HG02642 (cell line): Measurements from ENCODE around the gene VSIG10.
"Not testable (repeated sequence)": the region's sequence is repeated elsewhere in the genome, so short reads cannot be mapped to it uniquely, and the experiment has no call there.

Experiments used
- ATAC-seq: cut with Tn5 transposase; IDR thresholded peaks from one replicate; pipeline ENCODE4 v1.9.1; 2021; ENCODE audit warnings: mild to moderate bottlenecking; ENCODE audit not compliant: unreplicated experiment, poor library complexity

The VSIG10 gene

DNA sequence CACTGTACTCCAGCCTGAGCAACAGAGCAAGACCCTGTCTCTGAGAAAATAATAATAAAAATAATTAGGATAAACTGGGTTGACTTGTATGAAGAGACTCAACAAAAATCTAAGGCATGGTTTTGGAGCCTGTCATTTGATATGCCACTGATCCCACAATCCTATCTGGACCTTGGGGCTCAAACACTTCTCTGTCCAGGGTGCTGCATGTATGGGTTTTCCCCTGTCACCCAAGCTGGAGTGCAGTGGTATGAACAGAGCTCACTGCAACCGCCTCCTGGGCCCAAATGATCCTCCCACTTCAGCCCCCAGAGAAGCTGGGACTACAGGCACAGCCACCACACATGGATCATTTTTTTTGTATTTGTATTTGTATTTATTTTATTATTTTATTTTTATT, 5.3 kb upstream of the VSIG10 start:
- no peak for ATAC-seq

DNA sequence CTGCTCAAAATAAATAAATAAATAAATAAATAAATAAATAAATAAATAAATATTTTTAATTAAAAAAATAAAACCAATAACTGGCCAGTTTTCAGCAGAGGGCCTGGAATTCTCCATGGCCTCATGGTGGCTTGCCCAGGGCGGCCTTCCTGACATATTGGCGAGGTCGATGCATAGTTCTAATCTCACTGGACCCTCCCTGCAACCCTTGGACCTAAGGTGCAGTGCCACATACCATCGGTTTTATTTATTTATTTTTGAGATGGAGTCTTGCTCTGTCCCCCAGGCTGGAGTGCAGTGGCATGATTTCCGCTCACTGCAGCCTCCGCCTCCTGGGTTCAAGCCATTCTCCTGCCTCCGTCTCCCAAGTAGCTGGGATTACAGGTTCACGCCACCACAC, 3.9 kb upstream of the VSIG10 start:
- ATAC-seq, result no peak

DNA sequence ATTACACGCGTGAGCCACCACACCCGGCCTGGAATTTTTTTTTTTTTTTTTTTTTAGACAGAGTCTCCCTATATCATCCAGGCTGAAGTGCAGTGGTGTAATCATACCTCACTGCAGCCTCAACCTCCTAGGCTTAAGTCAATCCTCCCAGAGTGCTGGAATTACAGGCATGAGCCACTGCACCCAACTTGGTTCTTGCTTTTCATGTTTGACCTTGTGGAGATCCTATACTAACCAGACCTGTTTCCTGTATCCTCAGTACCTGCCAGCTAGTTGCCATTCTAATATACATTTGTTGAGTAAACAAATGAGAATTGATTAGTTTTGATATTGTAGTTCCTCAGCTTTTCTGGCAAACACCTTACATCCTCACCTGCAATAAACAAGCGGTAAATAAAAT, 3.2 kb upstream of the VSIG10 start:
- no peak for ATAC-seq

DNA sequence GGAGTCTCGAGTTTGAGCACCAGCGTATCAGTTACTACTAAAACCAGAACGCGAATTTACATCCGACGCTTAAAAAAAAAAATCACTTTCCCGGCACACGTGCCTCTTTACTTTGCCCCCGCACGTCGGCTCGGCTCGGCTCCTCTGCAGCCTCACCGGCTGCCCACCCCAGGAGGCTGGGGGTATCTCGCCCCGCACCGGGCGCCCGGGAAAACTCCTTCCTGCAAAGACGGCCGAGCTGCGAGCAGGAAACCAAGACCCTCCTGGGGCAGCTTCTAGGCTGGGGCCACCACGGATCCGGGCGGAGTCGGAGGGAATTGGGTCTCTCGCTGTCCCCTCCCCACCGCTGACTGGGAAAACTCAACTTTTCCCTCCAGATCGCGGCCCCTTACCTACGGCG, 610 bp downstream of the VSIG10 start:
- no peak for ATAC-seq

DNA sequence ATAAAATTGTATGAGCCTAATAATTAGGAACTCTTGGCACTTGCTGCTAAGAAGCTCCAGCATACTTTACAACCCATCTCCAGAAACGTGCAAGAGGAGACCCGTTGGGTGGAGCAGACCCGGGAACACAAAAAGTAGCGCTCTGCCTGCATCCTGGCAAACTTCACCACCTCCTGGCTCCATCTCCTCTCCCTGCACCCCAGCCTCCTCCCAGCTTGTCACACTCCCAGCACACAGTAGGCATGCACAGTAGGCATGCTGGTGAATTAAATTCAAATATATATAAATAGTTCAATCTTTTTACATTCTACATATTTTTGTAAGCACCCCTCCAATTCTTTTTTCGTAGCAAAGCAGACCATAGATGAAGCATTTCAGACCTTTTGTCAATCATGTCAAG, 1.2 kb downstream of the VSIG10 start:
- ATAC-seq, result no peak

DNA sequence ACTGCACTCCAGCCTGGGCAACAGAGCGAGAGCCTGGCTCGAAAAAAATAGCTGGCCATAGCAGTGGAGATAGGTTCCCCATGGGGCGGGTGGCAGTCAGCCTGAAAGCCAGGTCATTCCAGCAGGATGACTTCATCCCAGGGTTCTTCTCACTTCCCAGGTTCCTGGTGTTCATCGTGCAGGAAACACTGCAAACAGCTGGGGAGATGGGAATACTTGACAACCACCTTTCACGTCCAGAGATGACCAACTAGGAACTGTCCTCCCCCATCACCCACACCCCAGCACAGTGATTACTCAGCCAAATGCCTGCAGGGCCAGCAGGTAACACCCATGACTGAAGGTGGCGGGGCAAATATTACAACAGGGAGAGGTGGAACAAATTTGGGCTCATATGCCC, 1.7 kb downstream of the VSIG10 start:
- no peak for ATAC-seq

DNA sequence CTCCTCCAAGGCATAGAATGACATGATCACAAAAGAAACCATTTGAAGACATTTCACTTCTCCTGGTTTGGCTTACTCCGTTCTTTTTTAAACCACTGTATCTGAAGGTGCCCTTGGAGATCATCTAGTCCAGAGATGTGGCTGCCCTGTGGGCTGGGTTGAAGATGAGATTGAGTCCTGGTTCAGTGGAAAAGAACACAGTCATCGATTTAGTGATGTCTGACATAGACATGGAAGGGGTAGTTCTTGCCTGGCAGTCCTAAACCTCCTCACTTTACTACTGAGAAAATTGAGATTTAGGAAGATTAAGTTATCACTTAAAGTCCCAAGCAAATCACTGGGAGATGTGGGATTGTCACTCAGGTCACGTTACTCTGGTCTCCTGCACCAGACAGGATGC, 2.8 kb downstream of the VSIG10 start:
- ATAC-seq, result no peak

DNA sequence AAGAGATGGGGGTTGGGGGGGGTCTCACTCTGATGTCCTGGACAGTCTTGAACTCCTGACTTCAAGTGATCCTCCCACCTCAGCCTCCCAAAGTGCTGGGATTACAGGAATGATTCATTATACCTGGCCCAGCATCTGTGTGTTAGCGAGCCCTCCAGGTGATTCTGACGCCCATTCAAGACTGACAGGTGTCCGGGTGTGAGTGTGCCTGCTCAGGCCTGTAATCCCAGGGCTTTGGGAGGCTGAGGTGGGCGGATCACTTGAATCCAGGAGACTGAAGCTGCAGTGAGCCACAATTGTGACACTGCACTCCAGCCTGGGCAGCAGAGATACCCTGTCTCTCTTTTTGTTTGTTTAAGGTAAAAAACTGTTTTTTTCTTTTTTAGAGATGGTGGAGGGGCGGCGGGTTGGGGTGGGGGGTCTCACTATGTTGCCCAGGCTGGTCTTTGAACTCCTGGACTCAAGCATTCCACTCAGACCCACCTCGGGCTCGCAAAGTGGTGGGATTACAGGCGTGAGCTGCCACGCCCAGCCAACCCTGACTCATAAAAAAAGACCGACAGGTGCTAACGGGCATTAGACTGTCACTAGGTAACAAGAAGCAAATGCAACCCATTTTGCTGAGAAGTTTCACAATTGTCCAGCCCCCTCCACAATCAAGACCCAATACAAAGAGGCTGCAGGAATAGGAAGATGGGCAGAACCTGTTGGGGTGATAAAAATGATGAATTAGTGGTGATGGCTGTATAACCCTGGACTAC, 4.7 kb downstream of the VSIG10 start:
- ATAC-seq, result no peak

DNA sequence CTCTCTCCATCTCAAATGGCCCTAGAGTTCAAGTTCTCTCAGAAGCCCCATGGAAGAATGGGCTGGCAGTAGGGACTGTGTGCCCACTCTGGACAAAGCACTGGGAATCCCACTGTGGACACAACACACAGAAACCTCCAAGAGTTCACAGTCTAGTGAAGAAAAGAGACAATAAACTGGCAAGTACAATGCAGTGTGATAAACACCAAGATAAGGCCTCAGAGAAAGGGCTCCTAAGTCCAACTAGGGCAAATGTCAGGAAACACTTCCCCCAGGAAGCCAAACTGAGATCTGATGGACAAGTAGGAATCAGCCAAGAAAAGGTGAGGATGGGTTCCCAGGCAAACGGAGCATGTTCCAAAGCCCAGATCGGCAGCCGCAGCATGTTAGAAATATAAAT, 5.4 kb downstream of the VSIG10 start:
- ATAC-seq, result no peak

DNA sequence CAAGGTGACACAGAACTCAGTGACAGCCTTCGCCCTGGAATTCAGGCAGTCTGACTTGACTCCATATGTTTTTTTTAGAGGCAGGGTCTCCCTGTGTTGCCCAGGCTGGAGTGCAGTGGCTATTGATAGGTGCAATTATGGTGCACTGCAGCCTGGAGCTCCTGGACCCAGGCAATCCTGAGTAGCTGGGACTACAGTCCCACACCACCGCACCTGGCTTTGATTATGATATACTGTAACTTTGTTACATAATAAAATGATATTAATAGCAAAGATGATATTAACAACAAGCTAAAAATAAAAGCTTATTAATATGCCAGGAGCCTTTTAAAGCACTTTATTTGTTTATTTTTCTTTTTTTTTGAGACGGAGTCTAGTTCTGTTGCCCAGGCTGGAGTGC, 9.8 kb downstream of the VSIG10 start:
- ATAC-seq, result no peak

DNA sequence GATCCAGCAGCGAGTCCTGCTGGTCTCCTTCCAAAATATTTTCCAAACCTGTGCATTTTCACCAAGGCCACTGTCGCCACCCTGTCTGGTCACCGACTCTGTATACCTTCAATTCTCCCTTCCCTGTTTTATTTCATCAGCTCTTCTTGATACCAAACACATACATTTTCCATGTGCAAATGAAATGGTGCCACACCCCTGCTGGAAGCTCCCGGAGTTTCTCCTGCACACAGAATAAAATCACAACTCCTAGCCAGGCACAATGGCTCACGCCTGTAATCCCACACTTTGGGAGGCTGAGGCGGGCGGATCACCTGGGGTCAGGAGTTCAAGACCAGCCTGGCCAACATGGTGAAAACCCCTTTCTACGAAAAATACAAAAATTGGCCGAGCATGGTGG, 14.0 kb downstream of the VSIG10 start:
- ATAC-seq, result no peak

DNA sequence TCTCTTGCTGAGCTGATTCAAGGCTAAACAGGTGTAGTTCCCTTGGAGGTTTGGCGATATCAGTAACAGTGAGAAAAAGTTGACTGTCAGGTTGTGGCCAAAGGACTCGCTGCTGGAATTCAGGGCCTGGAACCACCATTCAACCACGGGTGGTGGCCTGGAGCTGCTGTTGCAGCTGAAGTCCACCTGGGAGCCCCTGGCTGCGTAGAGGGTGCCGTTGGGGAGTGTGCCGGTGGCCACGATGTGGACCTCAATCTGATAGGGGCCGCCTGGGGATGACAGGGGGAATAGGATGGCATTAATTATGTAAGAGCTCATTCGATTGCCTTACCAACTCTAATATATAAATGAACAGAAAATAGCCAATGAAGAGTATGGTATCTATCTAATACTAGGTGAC, 21.6 kb downstream of the VSIG10 start:
- no peak for ATAC-seq

DNA sequence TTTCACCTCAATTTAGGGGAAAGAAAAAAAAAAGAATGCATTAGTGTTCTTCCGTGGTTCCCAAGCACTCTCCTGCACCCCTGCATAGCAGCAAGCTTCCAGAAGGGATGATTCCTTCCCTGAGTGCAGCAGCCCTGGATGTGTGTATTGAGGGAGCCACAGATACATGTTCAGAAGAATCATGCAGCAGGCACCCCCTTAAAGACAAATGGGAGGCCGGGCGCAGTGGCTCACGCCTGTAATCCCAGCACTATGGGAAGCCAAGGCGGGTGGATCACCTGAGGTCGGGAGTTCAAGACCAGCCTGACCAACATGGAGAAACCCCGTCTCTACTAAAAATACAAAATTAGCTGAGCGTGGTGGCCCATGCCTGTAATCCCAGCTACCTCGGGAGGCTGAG, 22.3 kb downstream of the VSIG10 start:
- ATAC-seq, result not testable (repeated sequence)

DNA sequence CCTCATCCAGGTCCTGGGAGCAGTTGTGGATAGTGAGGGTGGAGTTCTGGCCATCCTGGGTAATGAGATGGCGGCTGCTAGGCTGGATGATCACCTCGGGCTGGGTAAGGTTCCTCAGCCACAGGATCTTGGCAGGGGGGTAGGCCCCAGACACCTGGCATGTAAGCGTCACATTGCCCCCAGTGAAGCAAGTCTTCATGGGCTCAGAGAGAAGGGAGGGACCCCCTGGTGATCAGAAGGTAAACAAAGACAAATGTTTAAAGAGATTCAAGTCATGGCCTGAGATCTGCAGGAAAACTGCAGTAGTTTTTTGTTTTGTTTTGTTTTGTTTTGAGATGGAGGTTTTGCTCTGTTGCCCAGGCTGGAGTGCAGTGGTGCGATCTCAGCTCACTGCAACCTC, 30.0 kb downstream of the VSIG10 start:
- ATAC-seq, result no peak

DNA sequence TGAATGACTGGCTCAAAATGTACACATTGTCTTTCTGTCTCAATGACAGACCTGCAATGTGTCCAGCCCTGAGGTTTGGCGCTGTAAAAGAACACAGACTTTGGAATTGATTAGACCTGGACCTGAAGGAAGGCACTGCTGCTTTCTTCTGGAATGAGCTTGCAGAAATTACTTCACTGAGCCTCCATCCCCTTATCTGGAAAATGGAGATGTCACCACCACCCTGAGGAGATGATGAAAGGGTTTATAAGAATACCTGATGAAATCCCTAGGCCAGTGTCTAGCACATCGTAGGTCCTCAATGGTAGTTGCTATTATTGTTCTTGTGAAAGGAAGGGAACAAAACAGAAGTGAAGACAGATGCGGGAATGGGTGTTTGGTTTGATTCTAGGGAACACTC, 33.2 kb downstream of the VSIG10 start:
- no peak for ATAC-seq

DNA sequence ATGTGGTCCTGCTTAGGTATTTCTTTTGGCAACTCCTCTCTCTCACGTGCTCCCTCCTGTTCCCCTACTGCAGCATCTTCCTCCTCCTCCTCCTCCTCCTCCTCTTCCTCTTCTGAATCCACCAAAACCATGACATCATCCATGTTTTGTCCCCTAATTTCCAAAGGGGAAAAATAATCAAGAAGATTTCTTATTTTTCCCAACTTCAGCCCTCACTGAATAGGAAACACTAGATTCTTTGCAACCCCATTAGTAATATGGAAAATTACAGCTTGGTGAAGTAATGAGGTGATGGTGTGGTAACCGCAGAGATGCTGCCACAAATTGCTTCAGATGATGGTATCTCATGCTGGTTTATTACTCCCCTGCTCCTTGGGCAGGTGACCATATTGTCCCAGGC, 35.4 kb downstream of the VSIG10 start:
- no peak for ATAC-seq

DNA sequence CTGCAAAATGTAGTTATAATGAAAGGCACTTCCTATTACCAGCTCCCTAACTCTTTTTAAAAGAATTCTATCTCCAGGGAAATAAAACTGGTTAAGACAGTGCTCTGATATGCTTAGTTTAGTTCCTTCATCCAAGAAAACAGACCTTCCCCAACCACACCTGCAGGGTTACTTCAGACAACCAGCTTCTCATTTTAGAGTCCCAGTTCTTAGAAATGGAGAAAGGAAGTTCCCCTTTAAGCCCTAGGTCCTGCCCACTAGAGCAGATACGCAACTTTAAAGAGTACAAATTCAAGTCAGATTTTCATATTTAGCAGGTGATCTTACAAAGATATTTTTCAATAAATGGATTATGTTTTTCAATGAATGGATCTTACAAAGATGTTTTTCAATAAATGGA, 38.4 kb downstream of the VSIG10 start:
- no peak for ATAC-seq

DNA sequence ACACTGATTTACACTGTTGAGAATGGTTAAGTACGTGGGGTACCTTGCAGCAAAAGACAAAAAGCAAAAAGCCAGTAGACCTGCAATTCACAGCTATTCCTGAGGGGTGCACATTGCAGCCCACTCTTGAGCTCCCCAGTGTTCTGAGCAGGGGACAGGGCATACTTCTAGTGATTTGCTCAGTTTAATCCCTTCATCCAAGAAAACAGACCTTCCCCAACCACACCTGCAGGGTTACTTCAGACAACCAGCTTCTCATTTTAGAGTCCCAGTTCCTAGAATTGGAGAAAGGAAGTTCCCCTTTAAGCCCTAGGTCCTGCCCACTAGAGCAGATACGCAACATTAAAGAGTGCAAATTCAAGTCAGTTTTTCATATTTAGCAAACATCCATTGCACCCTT, 39.2 kb downstream of the VSIG10 start:
- ATAC-seq, result no peak

DNA sequence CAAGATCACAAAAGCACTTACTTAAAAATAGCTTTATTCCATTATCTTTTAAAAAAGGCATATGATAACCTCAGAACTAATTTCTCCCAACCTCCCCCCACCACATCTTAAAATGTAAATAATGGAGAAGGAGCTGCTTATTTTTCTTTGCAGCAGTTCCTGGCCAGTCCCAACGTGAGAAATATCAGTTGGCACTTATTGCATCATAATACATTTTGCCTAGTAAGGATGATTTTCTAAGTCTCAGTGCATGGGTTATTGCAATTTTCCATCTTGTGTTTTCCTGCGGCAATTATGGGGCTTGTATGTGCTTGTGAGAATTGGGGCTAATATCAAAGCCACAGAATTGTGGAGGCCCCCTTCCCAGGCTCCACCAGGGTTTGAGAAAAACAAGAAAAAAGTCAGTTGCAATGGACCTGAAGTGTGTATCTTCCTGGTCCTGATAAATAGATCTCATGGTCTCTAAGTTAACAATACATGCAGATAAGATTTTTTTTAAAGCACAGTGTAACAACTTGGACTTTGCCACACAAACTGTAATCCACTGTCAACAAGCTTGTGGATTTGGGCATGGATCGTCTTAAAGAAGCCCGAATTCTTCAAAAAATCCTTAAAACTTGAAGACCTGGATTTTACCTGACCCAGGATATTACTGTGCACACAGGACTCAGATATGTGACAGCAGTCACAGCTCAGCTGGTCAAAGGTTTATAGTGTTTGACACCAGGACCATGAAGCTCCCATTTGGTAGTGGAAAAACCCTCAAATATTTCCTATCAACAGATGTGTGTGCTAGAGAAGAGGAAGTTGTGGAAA, 40.0 kb downstream of the VSIG10 start:
- ATAC-seq, result no peak

DNA sequence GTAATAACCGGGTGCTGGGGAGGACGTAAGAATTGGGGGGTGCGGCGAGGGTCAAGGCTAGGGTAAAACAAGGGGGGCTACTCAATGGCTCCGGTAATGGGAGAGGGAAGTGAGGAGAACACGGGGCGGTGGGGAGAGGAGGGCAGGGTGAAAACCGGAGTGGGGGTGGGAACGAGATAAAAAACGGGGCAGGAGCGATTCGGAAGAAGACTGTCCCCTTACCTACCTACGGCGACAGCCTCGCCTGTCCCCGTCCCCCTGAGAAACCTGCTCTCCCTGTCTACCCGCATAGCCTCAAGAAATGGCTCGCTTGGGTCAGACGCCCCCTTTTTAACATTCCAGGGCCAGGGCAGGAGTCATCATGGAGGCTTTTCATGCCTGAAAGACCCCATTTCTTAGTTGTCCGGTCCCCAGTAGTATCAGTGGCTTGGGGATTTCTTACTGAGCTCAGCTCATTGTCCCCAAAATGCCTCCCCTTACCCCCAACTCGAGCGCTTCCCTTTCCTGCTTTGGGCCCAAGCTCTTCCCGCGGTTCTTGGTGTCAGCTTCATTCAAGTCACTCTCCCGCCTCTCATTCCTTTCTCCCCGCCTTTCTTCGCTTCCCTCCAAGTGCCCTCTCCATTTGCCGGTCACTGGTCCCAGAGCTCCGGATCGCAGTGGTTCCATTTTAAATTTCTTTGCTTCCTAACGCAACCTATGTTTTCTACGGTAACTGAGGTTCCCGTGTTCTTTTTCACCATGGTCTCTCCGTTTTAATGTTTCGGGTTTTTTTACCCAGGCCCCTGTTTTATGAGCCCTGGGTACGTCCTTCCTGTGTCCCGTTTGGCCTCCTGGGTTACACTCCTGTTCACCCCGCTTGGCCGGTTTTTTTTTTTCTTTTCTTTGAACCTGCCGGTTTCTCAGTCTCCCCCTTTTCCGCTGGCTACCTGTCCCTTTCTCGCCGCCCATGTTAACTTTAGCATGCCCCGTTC, 41.7 kb downstream of the VSIG10 start:
- ATAC-seq, result no peak
